ENCODE data around the gene FXYD6.
"Not testable (repeated sequence)": the region's sequence is repeated elsewhere in the genome, so short reads cannot be mapped to it uniquely, and the experiment has no call there.

DNA sequence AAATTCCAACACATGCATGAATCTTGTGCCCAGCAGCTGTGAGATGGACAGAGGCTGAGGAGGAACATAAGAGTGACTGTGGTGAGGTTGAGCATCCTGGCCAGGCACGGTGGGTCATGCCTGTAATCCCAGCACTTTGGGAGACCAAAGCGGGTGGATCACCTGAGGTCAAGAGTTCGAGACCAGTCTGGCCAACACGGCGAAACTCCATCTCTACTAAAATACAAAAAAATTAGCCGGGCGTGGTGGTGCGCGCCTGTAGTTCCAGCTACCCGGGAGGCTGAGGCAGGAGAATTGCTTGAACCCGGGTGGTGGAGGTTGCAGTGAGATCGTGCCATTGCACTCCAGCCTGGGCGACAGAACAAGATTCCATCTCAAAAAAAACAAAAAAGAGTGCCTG is 10.9 kb downstream of the FXYD6 start:
- TF ChIP-seq, protein P1, sequence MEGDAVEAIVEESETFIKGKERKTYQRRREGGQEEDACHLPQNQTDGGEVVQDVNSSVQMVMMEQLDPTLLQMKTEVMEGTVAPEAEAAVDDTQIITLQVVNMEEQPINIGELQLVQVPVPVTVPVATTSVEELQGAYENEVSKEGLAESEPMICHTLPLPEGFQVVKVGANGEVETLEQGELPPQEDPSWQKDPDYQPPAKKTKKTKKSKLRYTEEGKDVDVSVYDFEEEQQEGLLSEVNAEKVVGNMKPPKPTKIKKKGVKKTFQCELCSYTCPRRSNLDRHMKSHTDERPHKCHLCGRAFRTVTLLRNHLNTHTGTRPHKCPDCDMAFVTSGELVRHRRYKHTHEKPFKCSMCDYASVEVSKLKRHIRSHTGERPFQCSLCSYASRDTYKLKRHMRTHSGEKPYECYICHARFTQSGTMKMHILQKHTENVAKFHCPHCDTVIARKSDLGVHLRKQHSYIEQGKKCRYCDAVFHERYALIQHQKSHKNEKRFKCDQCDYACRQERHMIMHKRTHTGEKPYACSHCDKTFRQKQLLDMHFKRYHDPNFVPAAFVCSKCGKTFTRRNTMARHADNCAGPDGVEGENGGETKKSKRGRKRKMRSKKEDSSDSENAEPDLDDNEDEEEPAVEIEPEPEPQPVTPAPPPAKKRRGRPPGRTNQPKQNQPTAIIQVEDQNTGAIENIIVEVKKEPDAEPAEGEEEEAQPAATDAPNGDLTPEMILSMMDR (IDR thresholded peaks at IDR 0.05), result not testable (repeated sequence)
- TF ChIP-seq POLR2A (IDR thresholded peaks at IDR 0.05), result not testable (repeated sequence)

Data from Peyer's patch (tissue), 4 donors.